ENCODE measurements around the gene LRRC8C.

- no peak for TF ChIP-seq CTCF (IDR thresholded peaks at IDR 0.05; ENCODE audit: insufficient read depth, low read length, poor library complexity, severe bottlenecking)
- no peak for TF ChIP-seq EZH2phosphoT487 (conservative IDR thresholded peaks at IDR 0.05; ENCODE audit: low read length)
Measured at GRCh38 chr1:89608319-89608983, 24.5 kb upstream of the LRRC8C start.
